ENCODE results near the gene COL4A3.

DNA sequence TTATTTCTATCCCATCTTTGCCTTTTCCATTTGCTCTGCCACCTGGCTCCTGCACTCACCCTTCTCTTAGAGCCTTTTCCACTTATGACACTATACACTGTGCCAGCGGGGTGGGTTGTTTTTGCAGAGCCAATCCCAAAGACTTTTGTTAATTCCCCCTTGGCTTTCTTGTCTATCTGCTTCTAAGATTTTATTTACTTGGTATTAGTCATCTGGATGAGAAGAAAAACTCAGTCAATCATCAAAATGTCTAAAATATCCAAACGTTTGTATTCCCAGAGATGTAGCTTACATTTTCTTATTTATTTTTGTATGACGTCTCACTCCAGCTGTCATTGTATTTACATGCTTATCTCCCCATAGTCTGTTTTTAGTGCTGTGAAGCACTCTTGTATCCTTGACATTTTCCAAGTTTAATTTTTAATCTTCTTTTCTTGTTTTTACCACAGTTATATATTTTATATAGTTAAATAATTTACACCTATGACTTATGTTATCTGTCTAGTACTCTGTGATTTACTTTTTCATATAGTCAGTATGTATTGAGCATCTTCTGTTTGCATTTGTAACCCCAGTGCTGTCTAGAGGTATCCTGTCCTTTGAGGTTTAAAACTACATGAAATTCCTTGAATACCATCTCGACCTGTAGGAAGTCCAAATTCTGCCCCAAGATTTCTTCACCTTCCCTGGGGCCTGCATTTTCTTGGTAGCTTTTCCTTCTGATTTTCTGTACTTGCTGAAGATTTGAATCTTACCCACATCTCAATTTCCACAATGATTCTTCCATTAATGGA, 55.1 kb downstream of the COL4A3 start:
- TF ChIP-seq, protein P1, sequence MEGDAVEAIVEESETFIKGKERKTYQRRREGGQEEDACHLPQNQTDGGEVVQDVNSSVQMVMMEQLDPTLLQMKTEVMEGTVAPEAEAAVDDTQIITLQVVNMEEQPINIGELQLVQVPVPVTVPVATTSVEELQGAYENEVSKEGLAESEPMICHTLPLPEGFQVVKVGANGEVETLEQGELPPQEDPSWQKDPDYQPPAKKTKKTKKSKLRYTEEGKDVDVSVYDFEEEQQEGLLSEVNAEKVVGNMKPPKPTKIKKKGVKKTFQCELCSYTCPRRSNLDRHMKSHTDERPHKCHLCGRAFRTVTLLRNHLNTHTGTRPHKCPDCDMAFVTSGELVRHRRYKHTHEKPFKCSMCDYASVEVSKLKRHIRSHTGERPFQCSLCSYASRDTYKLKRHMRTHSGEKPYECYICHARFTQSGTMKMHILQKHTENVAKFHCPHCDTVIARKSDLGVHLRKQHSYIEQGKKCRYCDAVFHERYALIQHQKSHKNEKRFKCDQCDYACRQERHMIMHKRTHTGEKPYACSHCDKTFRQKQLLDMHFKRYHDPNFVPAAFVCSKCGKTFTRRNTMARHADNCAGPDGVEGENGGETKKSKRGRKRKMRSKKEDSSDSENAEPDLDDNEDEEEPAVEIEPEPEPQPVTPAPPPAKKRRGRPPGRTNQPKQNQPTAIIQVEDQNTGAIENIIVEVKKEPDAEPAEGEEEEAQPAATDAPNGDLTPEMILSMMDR (IDR thresholded peaks at IDR 0.05; ENCODE audit: low read length), result no peak
- no peak for TF ChIP-seq EZH2 (IDR thresholded peaks at IDR 0.05; ENCODE audit: borderline replicate concordance, low read length)

Data from OCI-LY1 (cell line).